AG09319 (cell line): ENCODE measurements around the gene MYMX.
A peak's percentile ranks its signal among the peaks of the same experiment; 100 is the strongest.
"Not testable (repeated sequence)": the region's sequence is repeated elsewhere in the genome, so short reads cannot be mapped to it uniquely, and the experiment has no call there.

Experiments used
- DNase-seq: peaks from one replicate; pipeline ENCODE4 v3.0.0-alpha.2; 2010; ENCODE audit warnings: low read depth; ENCODE audit errors: extremely low read depth
- CTCF ChIP-seq: IDR thresholded peaks from 2 replicates; pipeline ENCODE4 v1.5.1; 2011; ENCODE audit warnings: low read depth, mild to moderate bottlenecking, inconsistent platforms, low read length, moderate library complexity

MYMX gene

GRCh38 chr6:44230034-44230675, 13.4 kb downstream of the MYMX start:
- DNase-seq = no peak
- TF ChIP-seq CTCF = no peak

- DNase-seq = not testable (repeated sequence)
These were observed 14.7 kb downstream of the MYMX start for GRCh38 chr6:44231426-44231825.

- no peak for DNase-seq
- TF ChIP-seq CTCF = no peak
These were observed 16.2 kb downstream of the MYMX start for GRCh38 chr6:44232676-44233566.

GRCh38 chr6:44233567-44234100, 16.9 kb downstream of the MYMX start:
- DNase-seq = no peak
- TF ChIP-seq CTCF = no peak

- DNase-seq = no peak
These were observed 17.6 kb downstream of the MYMX start for GRCh38 chr6:44234101-44235025.

GRCh38 chr6:44235269-44235668, 18.5 kb downstream of the MYMX start:
- no peak for DNase-seq
- no peak for TF ChIP-seq CTCF

More at GRCh38 chr6:44234101-44235025, 17.6 kb downstream of the MYMX start:
- TF ChIP-seq CTCF = peak; percentile 80

GRCh38 chr6:44235891-44236516, 19.3 kb downstream of the MYMX start:
- no peak for DNase-seq
- no peak for TF ChIP-seq CTCF
